ENCODE results near the gene SMYD4. TPM values are rescaled to one million over a fixed set of nuclear protein-coding genes. Genes with fewer than 3 reads are reported as not detected.
"Not testable (repeated sequence)": the region's sequence is repeated elsewhere in the genome, so short reads cannot be mapped to it uniquely, and the experiment has no call there.

The SMYD4 gene
- polyA plus RNA-seq, 4 donors, result 5.1 to 15.5 (median 7.3) TPM

- no peak for FAIRE-seq
- DNase-seq, result peak in 1 of 2 donors; percentile 80
- WGBS, 3 donors, result 24 to 50% (median 35%) methylated on average over 9 to 10 of the region's 10 CpGs
These were observed 87.2 kb downstream of the SMYD4 start, which contains the start of gene SERPINF2 for GRCh38 chr17:1742371-1743087. TSS of gene SERPINF2 (plus strand) at chr17:1742871. CDS start at chr17:1744996, 2,125 bp downstream.

GRCh38 chr17:1741899-1742298, 87.8 kb downstream of the SMYD4 start:
- H3K9me3 ChIP-seq (ENCODE audit: control insufficient read depth in 2 of 2, insufficient read depth in 1 of 2, low read depth in 1 of 2, low read length in 1 of 2); H3K27ac ChIP-seq (ENCODE audit: low read depth in 1 of 3, low read length in 2 of 3); FAIRE-seq: not testable (repeated sequence)

More at GRCh38 chr17:1742371-1743087, 87.2 kb downstream of the SMYD4 start, which contains the start of gene SERPINF2:
- peaks cover 0 to 14% (median 0%) of the 10 kb centered on the region in 3 donors for H3K36me3 ChIP-seq (ENCODE audit: control insufficient read depth in 3 of 3, insufficient read depth in 2 of 3, low read depth in 1 of 3, low read length in 3 of 3)
- no peaks in the 10 kb centered on the region for H3K9me3 ChIP-seq (ENCODE audit: control insufficient read depth in 2 of 2, insufficient read depth in 1 of 2, low read depth in 1 of 2, low read length in 1 of 2)
- peaks cover 0 to 28% (median 0%) of the 10 kb centered on the region in 3 donors for H3K4me1 ChIP-seq (ENCODE audit: control insufficient read depth in 3 of 3, insufficient read depth in 2 of 3, low read depth in 1 of 3, low read length in 2 of 3)
- H3K27ac ChIP-seq (ENCODE audit: low read depth in 1 of 3, low read length in 2 of 3), result peak within 1 kb of the TSS in 1 of 3 donors; percentile 30
- H3K4me3 ChIP-seq (ENCODE audit: low read depth in 1 of 3, low read length in 3 of 3), result no peak within 1 kb of the TSS
- H3K27me3 ChIP-seq (ENCODE audit: control insufficient read depth in 3 of 3, insufficient read depth in 3 of 3, low read length in 3 of 3), result no peaks in the 10 kb centered on the region

GRCh38 chr17:1737531-1738291, 92.0 kb downstream of the SMYD4 start:
- no peaks in the 10 kb centered on the region for H3K9me3 ChIP-seq (ENCODE audit: control insufficient read depth in 2 of 2, insufficient read depth in 1 of 2, low read depth in 1 of 2, low read length in 1 of 2)
- H3K27ac ChIP-seq (ENCODE audit: low read depth in 1 of 3, low read length in 2 of 3), result no peak overlapping the region
- DNase-seq (no peak), FAIRE-seq (no peak)
- H3K27me3 ChIP-seq (ENCODE audit: control insufficient read depth in 3 of 3, insufficient read depth in 3 of 3, low read length in 3 of 3), result no peaks in the 10 kb centered on the region
- peaks cover 1 to 57% (median 9%) of the 10 kb centered on the region in 3 donors for H3K36me3 ChIP-seq (ENCODE audit: control insufficient read depth in 3 of 3, insufficient read depth in 2 of 3, low read depth in 1 of 3, low read length in 3 of 3)
- WGBS, 3 donors, result 88 to 96% (median 93%) methylated on average over 19 to 21 of the region's 21 CpGs
- H3K4me1 ChIP-seq (ENCODE audit: control insufficient read depth in 3 of 3, insufficient read depth in 2 of 3, low read depth in 1 of 3, low read length in 2 of 3), result peaks cover 0 to 32% (median 0%) of the 10 kb centered on the region in 3 donors
- H3K4me3 ChIP-seq (ENCODE audit: low read depth in 1 of 3, low read length in 3 of 3), result no peak overlapping the region

More at GRCh38 chr17:1741899-1742298, 87.8 kb downstream of the SMYD4 start:
- Histone ChIP-seq H3K36me3 (ENCODE audit: control insufficient read depth in 3 of 3, insufficient read depth in 2 of 3, low read depth in 1 of 3, low read length in 3 of 3) (peaks cover 0 to 17% (median 0%) of the 10 kb centered on the region in 3 donors), H3K4me1 (ENCODE audit: control insufficient read depth in 3 of 3, insufficient read depth in 2 of 3, low read depth in 1 of 3, low read length in 2 of 3) (peaks cover 0 to 29% (median 0%) of the 10 kb centered on the region in 3 donors)
- H3K27me3 ChIP-seq (ENCODE audit: control insufficient read depth in 3 of 3, insufficient read depth in 3 of 3, low read length in 3 of 3); DNase-seq; H3K4me3 ChIP-seq (ENCODE audit: low read depth in 1 of 3, low read length in 3 of 3): not testable (repeated sequence)
- 75 to 92% (median 88%) methylated on average over 7 of the region's 7 CpGs for WGBS, 3 donors

- Histone ChIP-seq H3K4me3 (ENCODE audit: low read depth in 1 of 3, low read length in 3 of 3) (no peak overlapping the region), H3K4me1 (ENCODE audit: control insufficient read depth in 3 of 3, insufficient read depth in 2 of 3, low read depth in 1 of 3, low read length in 2 of 3) (peaks cover 0 to 24% (median 0%) of the 10 kb centered on the region in 3 donors), H3K36me3 (ENCODE audit: control insufficient read depth in 3 of 3, insufficient read depth in 2 of 3, low read depth in 1 of 3, low read length in 3 of 3) (peaks cover 6 to 63% (median 9%) of the 10 kb centered on the region in 3 donors), H3K27ac (ENCODE audit: low read depth in 1 of 3, low read length in 2 of 3) (peak overlapping the region in 2 of 3 donors; percentile 52 to 75), H3K27me3 (ENCODE audit: control insufficient read depth in 3 of 3, insufficient read depth in 3 of 3, low read length in 3 of 3) (no peaks in the 10 kb centered on the region), H3K9me3 (ENCODE audit: control insufficient read depth in 2 of 2, insufficient read depth in 1 of 2, low read depth in 1 of 2, low read length in 1 of 2) (no peaks in the 10 kb centered on the region)
- WGBS, 3 donors, result 54 to 55% (median 54%) methylated on average over 24 to 25 of the region's 25 CpGs
- FAIRE-seq (no peak), DNase-seq (peak; percentile 40 to 83)
These were observed 93.1 kb downstream of the SMYD4 start for GRCh38 chr17:1736348-1737281.

- H3K4me1 ChIP-seq (ENCODE audit: control insufficient read depth in 3 of 3, insufficient read depth in 2 of 3, low read depth in 1 of 3, low read length in 2 of 3), result peaks cover 0 to 24% (median 0%) of the 10 kb centered on the region in 3 donors
- 90 to 93% (median 90%) methylated on average over 16 to 17 of the region's 17 CpGs for WGBS, 3 donors
- no peaks in the 10 kb centered on the region for H3K9me3 ChIP-seq (ENCODE audit: control insufficient read depth in 2 of 2, insufficient read depth in 1 of 2, low read depth in 1 of 2, low read length in 1 of 2)
- FAIRE-seq (no peak), DNase-seq (no peak)
- no peak overlapping the region for H3K4me3 ChIP-seq (ENCODE audit: low read depth in 1 of 3, low read length in 3 of 3)
- H3K27me3 ChIP-seq (ENCODE audit: control insufficient read depth in 3 of 3, insufficient read depth in 3 of 3, low read length in 3 of 3), result no peaks in the 10 kb centered on the region
- H3K36me3 ChIP-seq (ENCODE audit: control insufficient read depth in 3 of 3, insufficient read depth in 2 of 3, low read depth in 1 of 3, low read length in 3 of 3), result peaks cover 6 to 69% (median 9%) of the 10 kb centered on the region in 3 donors
- peak overlapping the region in 2 of 3 donors; percentile 52 to 75 for H3K27ac ChIP-seq (ENCODE audit: low read depth in 1 of 3, low read length in 2 of 3)
These were observed 93.8 kb downstream of the SMYD4 start for GRCh38 chr17:1735834-1736347.

- H3K27me3 ChIP-seq (ENCODE audit: control insufficient read depth in 3 of 3, insufficient read depth in 3 of 3, low read length in 3 of 3), result no peaks in the 10 kb centered on the region
- H3K4me1 ChIP-seq (ENCODE audit: control insufficient read depth in 3 of 3, insufficient read depth in 2 of 3, low read depth in 1 of 3, low read length in 2 of 3), result peaks cover 0 to 27% (median 0%) of the 10 kb centered on the region in 3 donors
- peak overlapping the region in 1 of 3 donors; percentile 75 for H3K27ac ChIP-seq (ENCODE audit: low read depth in 1 of 3, low read length in 2 of 3)
- DNase-seq, result no peak
- H3K4me3 ChIP-seq (ENCODE audit: low read depth in 1 of 3, low read length in 3 of 3), result no peak overlapping the region
- WGBS, 3 donors, result 98 to 99% (median 98%) methylated on average over 10 of the region's 10 CpGs
- FAIRE-seq, result no peak
- no peaks in the 10 kb centered on the region for H3K9me3 ChIP-seq (ENCODE audit: control insufficient read depth in 2 of 2, insufficient read depth in 1 of 2, low read depth in 1 of 2, low read length in 1 of 2)
- H3K36me3 ChIP-seq (ENCODE audit: control insufficient read depth in 3 of 3, insufficient read depth in 2 of 3, low read depth in 1 of 3, low read length in 3 of 3), result peaks cover 6 to 74% (median 9%) of the 10 kb centered on the region in 3 donors
These were observed 94.3 kb downstream of the SMYD4 start for GRCh38 chr17:1735418-1735817.

- no peak overlapping the region for H3K4me3 ChIP-seq (ENCODE audit: low read depth in 1 of 3, low read length in 3 of 3)
- no peak overlapping the region for H3K27ac ChIP-seq (ENCODE audit: low read depth in 1 of 3, low read length in 2 of 3)
- 96% methylated on average over 35 to 38 of the region's 38 CpGs for WGBS, 3 donors
- FAIRE-seq, result no peak
- H3K36me3 ChIP-seq (ENCODE audit: control insufficient read depth in 3 of 3, insufficient read depth in 2 of 3, low read depth in 1 of 3, low read length in 3 of 3), result peaks cover 6 to 83% (median 9%) of the 10 kb centered on the region in 3 donors
- peaks cover 0 to 29% (median 0%) of the 10 kb centered on the region in 3 donors for H3K4me1 ChIP-seq (ENCODE audit: control insufficient read depth in 3 of 3, insufficient read depth in 2 of 3, low read depth in 1 of 3, low read length in 2 of 3)
- H3K9me3 ChIP-seq (ENCODE audit: control insufficient read depth in 2 of 2, insufficient read depth in 1 of 2, low read depth in 1 of 2, low read length in 1 of 2), result no peaks in the 10 kb centered on the region
- DNase-seq, result no peak
- no peaks in the 10 kb centered on the region for H3K27me3 ChIP-seq (ENCODE audit: control insufficient read depth in 3 of 3, insufficient read depth in 3 of 3, low read length in 3 of 3)
These were observed 95.9 kb downstream of the SMYD4 start for GRCh38 chr17:1733759-1734158.

Data from small intestine (tissue), 7 donors.